CD4-positive, alpha-beta T cell treated with Interleukin-6 at 100 ng/mL for 8 hours (primary cell): ENCODE data around the gene INO80D.
"Not testable (repeated sequence)": the region's sequence is repeated elsewhere in the genome, so short reads cannot be mapped to it uniquely, and the experiment has no call there.

Experiments
- DNase-seq: peaks from one replicate; pipeline ENCODE4 v3.0.0-alpha.2; 2020; ENCODE audit warnings: mixed read lengths, low spot score

INO80D gene

GRCh38 chr2:206084439-206084869 is 1.5 kb downstream of the INO80D start:
- peak; percentile 1 for DNase-seq

GRCh38 chr2:206083602-206084438 is 2.2 kb downstream of the INO80D start:
- DNase-seq: peak; percentile 16

- DNase-seq: no peak
Measured at GRCh38 chr2:206082298-206082843, 3.6 kb downstream of the INO80D start.

DNA sequence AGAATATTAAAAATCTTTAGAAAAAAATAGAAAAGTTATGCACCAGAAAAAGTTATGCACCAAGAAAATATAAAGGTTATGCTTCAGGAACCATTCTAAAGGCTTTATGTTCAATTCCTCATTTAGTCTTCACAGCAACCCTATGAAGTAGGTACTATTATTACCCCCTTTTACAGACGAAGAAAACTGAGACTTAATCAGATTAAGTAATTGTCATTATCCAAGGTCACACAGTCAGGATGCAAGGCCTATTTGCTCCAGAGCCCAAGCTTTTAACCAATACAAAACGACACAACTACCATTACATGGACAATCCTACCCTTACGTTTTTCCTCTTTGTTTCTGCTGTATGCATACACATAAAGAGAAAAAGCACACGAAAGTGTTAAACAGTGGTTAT is 5.0 kb downstream of the INO80D start:
- DNase-seq: no peak

GRCh38 chr2:206079699-206080465 is 6.1 kb downstream of the INO80D start:
- DNase-seq: no peak

- DNase-seq: not testable (repeated sequence)
Measured at GRCh38 chr2:206077879-206078278, 8.1 kb downstream of the INO80D start.

GRCh38 chr2:206075113-206075512 is 10.9 kb downstream of the INO80D start:
- no peak for DNase-seq

DNA sequence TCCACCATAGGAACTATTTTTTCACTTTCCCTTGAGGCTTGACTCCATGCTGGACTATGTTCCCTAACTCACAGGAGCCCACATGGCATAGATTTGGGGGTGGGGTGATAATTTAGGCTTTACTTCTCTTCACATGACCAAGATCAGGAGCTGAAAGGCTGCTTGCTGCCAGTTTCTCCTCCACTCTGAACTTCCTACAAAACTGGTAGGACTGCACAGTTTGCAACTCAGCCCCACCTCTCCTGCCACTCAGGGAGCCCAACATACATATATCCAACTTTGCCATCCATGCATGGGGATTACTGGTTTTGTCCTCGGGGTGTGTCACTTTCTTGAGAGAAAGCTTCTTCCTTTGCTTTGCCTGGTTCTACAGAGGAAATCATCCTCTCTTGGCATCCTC is 14.2 kb downstream of the INO80D start:
- no peak for DNase-seq

- no peak for DNase-seq
Measured at GRCh38 chr2:206069417-206069816, 16.6 kb downstream of the INO80D start.

DNA sequence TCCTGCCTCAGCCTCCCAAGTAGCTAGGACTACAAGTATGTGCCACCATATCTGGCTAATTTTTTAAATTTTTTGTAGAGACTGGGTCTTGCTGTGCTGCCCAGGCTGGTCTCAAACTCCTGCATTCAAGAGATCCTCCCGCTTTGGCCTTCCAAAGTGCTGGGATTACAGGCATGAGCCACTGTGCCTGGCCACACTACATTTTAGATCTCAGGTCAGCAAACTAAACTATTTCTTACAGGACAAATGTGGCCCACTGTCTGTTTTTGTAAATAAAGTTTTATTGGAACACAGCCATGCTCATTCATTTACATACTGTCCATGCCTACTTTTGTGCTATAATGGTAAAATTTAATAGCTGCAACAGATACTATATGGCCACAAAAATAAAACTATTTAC is 17.8 kb downstream of the INO80D start:
- no peak for DNase-seq

DNA sequence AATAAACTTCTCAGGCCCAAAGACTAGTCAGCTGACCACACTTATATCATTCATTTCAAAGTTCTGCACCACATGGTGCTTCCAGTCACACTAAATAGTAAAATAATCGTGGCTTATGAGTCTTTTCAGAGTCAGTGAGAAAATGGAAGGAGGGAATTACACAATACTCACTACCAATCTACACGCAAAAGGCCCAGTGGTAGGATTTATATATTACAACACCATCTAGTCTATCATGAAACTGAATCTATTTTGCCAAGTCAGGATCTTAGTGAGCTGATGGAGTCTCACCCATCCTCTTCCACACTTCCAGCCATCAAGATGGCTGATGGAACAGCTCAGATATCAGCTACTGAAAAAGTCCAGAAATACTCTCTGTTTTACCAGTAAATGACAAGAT is 21.9 kb downstream of the INO80D start:
- no peak for DNase-seq

- no peak for DNase-seq
Measured at GRCh38 chr2:206063635-206064034, 22.3 kb downstream of the INO80D start.

DNA sequence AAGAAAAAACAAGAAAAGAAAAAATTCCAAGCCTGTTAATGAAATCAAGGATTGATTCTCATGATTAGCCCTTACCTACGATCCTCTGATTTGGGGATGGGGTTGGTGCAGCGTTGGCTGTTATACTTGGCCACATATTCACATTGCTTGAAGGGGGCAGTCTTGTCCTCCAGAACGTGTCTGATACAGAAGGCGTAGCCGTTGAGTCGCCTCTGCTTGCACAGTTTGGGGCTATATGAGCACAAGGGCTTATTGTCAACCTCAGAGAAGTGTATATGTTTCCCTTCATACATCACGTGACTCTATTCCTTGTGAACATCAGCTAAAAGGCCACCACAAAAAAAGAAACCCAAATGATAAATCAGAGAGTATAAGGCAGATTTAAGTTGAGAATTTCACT is 23.2 kb downstream of the INO80D start:
- DNase-seq: no peak

DNA sequence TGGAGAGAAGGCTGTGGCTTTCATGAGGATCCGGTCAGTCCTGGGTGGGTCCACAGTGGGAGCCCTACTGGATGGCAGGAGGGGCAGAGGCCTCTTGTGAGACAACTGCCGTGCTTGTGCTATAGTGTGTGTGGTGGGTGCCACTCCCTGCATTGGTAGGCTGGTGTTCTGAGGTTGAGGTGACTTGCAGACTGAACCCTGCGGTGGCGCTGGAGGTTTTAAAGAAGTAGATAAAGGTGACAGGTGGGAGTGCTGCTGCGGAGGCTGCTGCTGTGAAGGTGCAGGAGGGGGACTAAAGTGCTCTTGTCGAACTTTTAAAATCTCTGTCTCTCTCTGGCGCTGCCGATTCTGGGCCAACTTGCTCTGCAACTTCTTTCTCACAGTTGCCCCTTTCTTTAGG is 29.7 kb downstream of the INO80D start:
- DNase-seq: no peak

DNA sequence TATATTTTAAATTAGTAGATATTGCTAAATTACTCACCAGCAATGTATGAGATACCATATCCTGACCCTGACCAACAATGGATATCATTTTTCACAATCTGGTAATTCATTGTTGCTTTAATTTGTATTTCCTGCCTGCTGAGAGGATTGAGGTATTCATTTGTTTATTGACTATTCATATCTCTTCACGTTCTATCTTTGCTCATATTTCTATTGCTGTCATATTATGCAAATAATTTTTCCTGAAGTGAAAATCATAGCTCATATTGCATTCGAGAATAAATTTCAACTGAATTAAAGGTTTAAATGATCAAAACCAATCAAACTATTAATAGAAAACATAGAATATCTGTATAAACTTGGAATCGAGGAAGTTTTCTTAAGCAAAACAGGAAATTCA is 31.0 kb downstream of the INO80D start:
- DNase-seq: no peak

GRCh38 chr2:206051912-206052311 is 34.1 kb downstream of the INO80D start:
- DNase-seq: no peak

DNA sequence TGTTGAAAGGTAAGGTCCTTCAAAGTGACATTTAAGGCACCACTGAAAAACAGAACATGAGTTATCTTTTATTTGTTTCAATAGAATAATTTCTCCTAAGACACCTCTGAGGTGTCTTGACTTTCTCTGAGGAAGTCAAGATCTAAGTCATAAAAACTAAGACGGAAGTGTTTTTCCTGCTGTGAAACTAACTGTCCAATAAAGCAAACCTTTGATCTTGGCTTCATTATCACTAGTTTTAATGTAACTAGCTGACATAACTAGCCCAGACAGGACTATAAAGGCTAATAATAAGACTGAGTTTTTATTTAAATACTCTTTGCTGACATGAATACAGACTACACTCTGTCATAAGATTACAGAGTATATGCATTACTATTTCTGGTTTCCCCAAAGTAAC is 36.6 kb downstream of the INO80D start:
- no peak for DNase-seq

DNA sequence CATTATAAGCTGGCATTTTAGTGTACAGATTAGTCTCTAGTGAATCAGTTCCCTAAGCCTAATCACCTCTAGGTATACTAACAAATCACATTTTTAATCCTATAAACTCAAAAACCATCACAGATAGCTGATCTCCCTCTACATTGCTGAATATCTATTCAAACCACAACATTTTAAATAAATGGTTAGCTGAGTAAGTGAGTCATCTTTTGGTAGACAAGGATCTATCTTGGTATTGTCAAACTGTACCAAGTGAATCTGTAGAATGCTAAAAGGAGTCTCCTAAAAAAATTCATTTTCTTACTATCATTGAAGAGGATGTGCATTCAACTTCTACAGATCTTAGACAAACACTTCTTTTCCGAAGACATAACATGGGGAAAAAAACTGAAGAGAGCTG is 40.7 kb downstream of the INO80D start:
- no peak for DNase-seq

DNA sequence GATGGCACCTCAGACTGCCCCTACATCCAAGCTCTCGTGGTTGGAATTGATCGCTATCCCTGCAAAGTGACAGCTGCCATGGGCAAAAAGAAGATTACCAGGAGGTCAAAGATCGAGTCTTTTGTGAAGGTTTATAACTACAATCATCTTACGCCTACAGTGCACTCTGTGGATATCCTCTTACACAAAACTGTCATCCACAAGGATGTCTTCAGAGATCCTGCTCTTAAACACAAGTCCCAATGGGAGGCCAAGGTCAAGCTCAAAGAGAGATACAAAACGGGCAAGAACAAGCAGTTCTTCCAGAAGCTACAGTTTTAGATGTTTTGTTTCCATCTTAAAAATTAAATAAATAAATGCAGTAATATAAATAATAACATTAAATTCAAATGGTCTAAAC is 45.4 kb downstream of the INO80D start:
- no peak for DNase-seq

DNA sequence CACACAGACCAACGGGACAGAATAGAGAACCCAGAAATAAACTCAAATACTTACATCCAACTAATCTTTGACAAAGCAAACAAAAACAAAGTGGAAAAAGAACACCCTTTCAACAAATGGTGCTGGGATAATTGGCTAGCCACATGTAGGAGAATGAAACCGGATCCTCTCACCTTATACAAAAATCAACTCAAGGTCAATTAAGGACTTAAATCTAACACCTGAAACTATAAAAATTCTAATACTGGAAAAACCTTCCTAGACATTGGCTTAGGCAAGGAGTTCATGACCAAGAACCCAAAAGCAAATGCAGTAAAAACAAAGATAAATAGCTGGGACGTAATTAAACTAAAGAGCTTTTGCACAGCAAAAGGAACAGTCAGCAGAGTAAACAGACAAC is 50.6 kb downstream of the INO80D start:
- not testable (repeated sequence) for DNase-seq

- not testable (repeated sequence) for DNase-seq
Measured at GRCh38 chr2:206033452-206033851, 52.5 kb downstream of the INO80D start.

GRCh38 chr2:206031950-206032567 is 53.9 kb downstream of the INO80D start:
- no peak for DNase-seq
